H9 (cell line): Measurements from ENCODE around the gene C3orf20. TPM values are rescaled to one million over a fixed set of nuclear protein-coding genes. Genes with fewer than 3 reads are reported as not detected.

ENCODE experiments used
- DNase-seq: peaks from one replicate; pipeline ENCODE4 v3.0.0-alpha.2; 2017
- H2AFZ ChIP-seq: one replicate; pipeline ENCODE4 v1.6.1; 2013; ENCODE audit warnings: mild to moderate bottlenecking, low read length, control low read depth, moderate library complexity
- H2AK5ac ChIP-seq: 2 replicates; pipeline ENCODE4 v1.6.1; 2013; ENCODE audit warnings: low read length, control low read depth, mixed read lengths; ENCODE audit not compliant: insufficient read length
- H2BK120ac ChIP-seq: one replicate; pipeline ENCODE4 v1.6.1; 2013; ENCODE audit warnings: low read depth, mild to moderate bottlenecking, low read length, control low read depth, inconsistent platforms; ENCODE audit not compliant: poor library complexity, severe bottlenecking
- H2BK12ac ChIP-seq: 2 replicates; pipeline ENCODE4 v1.6.1; 2013; ENCODE audit warnings: low read length, control low read depth, mixed read lengths, low read depth; ENCODE audit not compliant: insufficient read length
- H2BK15ac ChIP-seq: 2 replicates; pipeline ENCODE4 v1.6.1; 2013; ENCODE audit warnings: low read depth, low read length, control low read depth
- H2BK20ac ChIP-seq: one replicate; pipeline ENCODE4 v1.6.1; 2013; ENCODE audit warnings: low read depth, mild to moderate bottlenecking, low read length, control low read depth, inconsistent platforms; ENCODE audit not compliant: poor library complexity, severe bottlenecking
- H2BK5ac ChIP-seq: 2 replicates; pipeline ENCODE4 v1.6.1; 2013; ENCODE audit warnings: low read length, control low read depth, mixed read lengths; ENCODE audit not compliant: insufficient read length
- H3K14ac ChIP-seq: 2 replicates; pipeline ENCODE4 v1.6.1; 2013; ENCODE audit warnings: low read length, control low read depth; ENCODE audit not compliant: insufficient read depth
- H3K18ac ChIP-seq: 2 replicates; pipeline ENCODE4 v1.6.1; 2013; ENCODE audit warnings: low read depth, mild to moderate bottlenecking, mixed read lengths, low read length, control low read depth; ENCODE audit not compliant: insufficient read length
- H3K23ac ChIP-seq: 2 replicates; pipeline ENCODE4 v1.6.1; 2013; ENCODE audit warnings: low read length, control low read depth, mixed read lengths, low read depth; ENCODE audit not compliant: insufficient read length
- H3K23me2 ChIP-seq: 2 replicates; pipeline ENCODE4 v1.6.1; 2013; ENCODE audit warnings: low read depth, mild to moderate bottlenecking, mixed read lengths, low read length, control low read depth; ENCODE audit not compliant: insufficient read length, poor library complexity, severe bottlenecking
- H3K27ac ChIP-seq: 2 replicates; pipeline ENCODE4 v1.5.1; 2013; ENCODE audit warnings: low read length, control low read depth, mixed read lengths, low read depth; ENCODE audit not compliant: insufficient read length
- H3K27me3 ChIP-seq: 2 replicates; pipeline ENCODE4 v1.6.1; 2013; ENCODE audit warnings: low read length, control low read depth, inconsistent platforms; ENCODE audit not compliant: insufficient read depth
- H3K4ac ChIP-seq: 2 replicates; pipeline ENCODE4 v1.6.1; 2013; ENCODE audit warnings: low read depth, mild to moderate bottlenecking, control low read depth, inconsistent platforms, low read length, moderate library complexity
- H3K4me1 ChIP-seq: 2 replicates; pipeline ENCODE4 v1.6.1; 2013; ENCODE audit warnings: low read length, control low read depth, inconsistent platforms; ENCODE audit not compliant: insufficient read depth
- H3K4me2 ChIP-seq: 2 replicates; pipeline ENCODE4 v1.6.1; 2013; ENCODE audit warnings: low read length, control low read depth, mixed read lengths; ENCODE audit not compliant: insufficient read length, insufficient read depth
- H3K56ac ChIP-seq: 2 replicates; pipeline ENCODE4 v1.6.1; 2013; ENCODE audit warnings: low read depth, mild to moderate bottlenecking, mixed read lengths, low read length, control low read depth; ENCODE audit not compliant: insufficient read length
- H3K79me1 ChIP-seq: 2 replicates; pipeline ENCODE4 v1.6.1; 2013; ENCODE audit warnings: low read depth, mild to moderate bottlenecking, moderate library complexity, low read length, control low read depth, inconsistent platforms; ENCODE audit not compliant: insufficient read depth, poor library complexity, severe bottlenecking
- H3K79me2 ChIP-seq: 2 replicates; pipeline ENCODE4 v1.6.1; 2013; ENCODE audit warnings: low read length, control low read depth, inconsistent platforms; ENCODE audit not compliant: insufficient read depth
- H3K9ac ChIP-seq: 2 replicates; pipeline ENCODE4 v1.6.1; 2013; ENCODE audit warnings: low read length, control low read depth, mixed read lengths; ENCODE audit not compliant: insufficient read length; ENCODE audit errors: extremely low read depth
- H3K9me3 ChIP-seq: one replicate; pipeline ENCODE4 v1.6.1; 2013; ENCODE audit warnings: low read depth, low read length, inconsistent platforms; ENCODE audit not compliant: control insufficient read depth
- H3T11ph ChIP-seq: one replicate; pipeline ENCODE4 v1.6.1; 2013; ENCODE audit warnings: mild to moderate bottlenecking, low read length, control low read depth, inconsistent platforms
- H4K20me1 ChIP-seq: one replicate; pipeline ENCODE4 v1.6.1; 2013; ENCODE audit not compliant: control insufficient read depth, insufficient read length, insufficient read depth
- H4K5ac ChIP-seq: 2 replicates; pipeline ENCODE4 v1.6.1; 2013; ENCODE audit warnings: low read depth, mild to moderate bottlenecking, mixed read lengths, low read length, control low read depth; ENCODE audit not compliant: insufficient read length
- H4K8ac ChIP-seq: replicated peaks from 2 replicates; pipeline ENCODE4 v1.6.1; 2013; ENCODE audit warnings: low read length, control low read depth, mixed read lengths, low read depth; ENCODE audit not compliant: insufficient read length
- H4K91ac ChIP-seq: 2 replicates; pipeline ENCODE4 v1.6.1; 2013; ENCODE audit warnings: low read depth, mild to moderate bottlenecking, moderate library complexity, mixed read lengths, low read length, control low read depth; ENCODE audit not compliant: insufficient read length
- H3K27ac Mint-ChIP-seq, 3 experiments: 2 replicates in 2 of 3; 3 replicates in 1 of 3; pipeline ENCODE4 v1.8.0; 2020 to 2021; ENCODE audit warnings: mixed read lengths in 3 of 3, mild to moderate bottlenecking in 1 of 3, moderate library complexity in 1 of 3
- H3K27me3 Mint-ChIP-seq: 2 replicates; pipeline ENCODE4 v1.8.0; 2021; ENCODE audit warnings: low read depth, mild to moderate bottlenecking, moderate library complexity, mixed read lengths
- H3K36me3 Mint-ChIP-seq, 3 experiments: 2 replicates in 2 of 3; 3 replicates in 1 of 3; pipeline ENCODE4 v1.8.0; 2020 to 2021; ENCODE audit warnings: low read depth in 3 of 3, mixed read lengths in 3 of 3; ENCODE audit not compliant: insufficient read depth in 1 of 3
- H3K4me1 Mint-ChIP-seq, 2 experiments: 2 replicates each; pipeline ENCODE4 v1.8.0; 2020; ENCODE audit warnings: mixed read lengths in 2 of 2
- H3K4me3 Mint-ChIP-seq, 2 experiments: 2 replicates in 1 of 2; 3 replicates in 1 of 2; pipeline ENCODE4 v1.8.0; 2020 to 2021; ENCODE audit warnings: mild to moderate bottlenecking in 2 of 2, mixed read lengths in 2 of 2, moderate library complexity in 1 of 2
- H3K9me3 Mint-ChIP-seq, 2 experiments: 2 replicates in 1 of 2; 3 replicates in 1 of 2; pipeline ENCODE4 v1.8.0; 2020; ENCODE audit warnings: mild to moderate bottlenecking in 2 of 2, mixed read lengths in 2 of 2, moderate library complexity in 1 of 2
- CTCF ChIP-seq: fragments of 200-600 bp; sonication (generic); conservative IDR thresholded peaks from 3 replicates; pipeline ENCODE4 v1.8.0; 2021; ENCODE audit warnings: antibody characterized with exemption, mild to moderate bottlenecking
- WGBS: extraction: QIAGEN DNeasy Blood & Tissue Kit; methylation state at CpG from one replicate; pipeline ENCODE4 v1.1.7; 2013; ENCODE audit warnings: missing lambda C conversion rate, low lambda C conversion rate, mixed read lengths; ENCODE audit not compliant: insufficient read length; ENCODE audit errors: extremely low coverage; 5-methylcytosine and 5-hydroxymethylcytosine counted together
- total RNA-seq: library from RNA; stranded (reverse); gene quantifications from 2 replicates; pipeline ENCODE4 v1.2.1, GENCODE V29; 2021

The C3orf20 gene
- total RNA-seq, 1 experiment from 2014 or later, result not detected

DNA sequence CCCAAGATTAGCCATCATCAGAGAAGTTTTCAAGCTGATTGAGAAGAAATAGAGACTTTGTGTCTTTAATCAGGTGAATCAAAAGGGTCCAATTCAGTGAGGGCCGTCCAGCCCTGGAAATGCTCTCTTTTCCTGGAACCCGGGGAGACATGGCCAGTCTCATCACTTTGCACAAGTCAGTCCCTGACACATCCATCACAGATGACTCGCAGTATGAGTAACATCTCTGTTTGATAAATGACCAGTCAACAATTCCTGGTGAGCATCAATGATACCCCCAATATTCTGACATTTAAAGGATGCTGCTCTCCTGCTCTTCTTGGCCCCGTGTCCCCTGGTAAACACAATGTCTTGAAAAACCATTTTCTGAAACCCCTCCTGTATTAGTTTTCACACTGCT lies 26.7 kb downstream of the C3orf20 start:
- Histone ChIP-seq H3K4me1 (no peaks in the 10 kb centered on the region), H2AFZ (no peak overlapping the region), H3K14ac (no peak overlapping the region), H3T11ph (no peak overlapping the region), H2AK5ac (no peak overlapping the region), H2BK12ac (no peak overlapping the region), H3K9ac (no peak overlapping the region), H3K79me1 (no peaks in the 10 kb centered on the region), H3K79me2 (no peaks in the 10 kb centered on the region), H3K18ac (no peak overlapping the region), H2BK15ac (no peak overlapping the region), H2BK20ac (no peak overlapping the region), H3K9me3 (no peaks in the 10 kb centered on the region), H3K23me2 (no peaks in the 10 kb centered on the region), H4K20me1 (no peaks in the 10 kb centered on the region), H3K56ac (no peak overlapping the region), H3K4me2 (no peak overlapping the region), H3K23ac (no peak overlapping the region), H3K4ac (no peak overlapping the region), H2BK5ac (no peak overlapping the region), H4K91ac (no peak overlapping the region), H4K8ac (no peak overlapping the region), H4K5ac (no peak overlapping the region), H2BK120ac (no peak overlapping the region), H3K27ac (no peak overlapping the region), H3K27me3 (no peaks in the 10 kb centered on the region)
- no CpG with 5 or more reads among the region's 4 CpGs for WGBS
- no peak overlapping the region for H3K27ac Mint-ChIP-seq
- no peaks in the 10 kb centered on the region for H3K9me3 Mint-ChIP-seq
- H3K4me3 Mint-ChIP-seq, result no peak overlapping the region
- H3K27me3 Mint-ChIP-seq, result peaks cover 14% of the 10 kb centered on the region
- no peaks in the 10 kb centered on the region for H3K36me3 Mint-ChIP-seq
- no peaks in the 10 kb centered on the region for H3K4me1 Mint-ChIP-seq
- DNase-seq, result no peak
- no peak for TF ChIP-seq CTCF
